Activated T-helper 9 cell treated with anti-CD3 and anti-CD28 coated beads, Interleukin-2, amount 50 U/mL, for 16 hours (primary cell): ENCODE measurements around the gene YWHAH.

ENCODE experiments used
- DNase-seq: peaks from one replicate; pipeline ENCODE4 v3.0.0-alpha.2; 2020; ENCODE audit warnings: low read depth

The YWHAH gene

DNA sequence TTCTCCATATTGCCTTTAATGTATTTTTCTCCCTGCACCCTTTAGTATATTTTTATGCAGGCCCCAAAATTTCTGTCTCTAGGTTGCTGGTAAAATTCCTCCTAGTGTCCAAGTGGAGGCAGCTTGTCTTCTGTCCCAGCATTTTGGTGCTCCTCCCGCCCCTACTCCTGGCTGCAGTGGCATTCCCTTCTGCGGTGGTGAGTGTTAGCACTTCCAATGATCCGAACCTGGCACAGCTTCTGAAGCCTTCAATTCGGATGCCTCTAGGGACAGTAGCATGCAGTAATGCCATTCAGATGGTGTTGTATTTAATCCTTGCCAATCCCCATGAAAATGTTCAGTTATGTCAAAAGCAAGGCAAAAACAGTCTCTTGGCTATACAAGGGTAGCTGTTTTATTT, 5.9 kb downstream of the YWHAH start:
- DNase-seq = no peak

DNA sequence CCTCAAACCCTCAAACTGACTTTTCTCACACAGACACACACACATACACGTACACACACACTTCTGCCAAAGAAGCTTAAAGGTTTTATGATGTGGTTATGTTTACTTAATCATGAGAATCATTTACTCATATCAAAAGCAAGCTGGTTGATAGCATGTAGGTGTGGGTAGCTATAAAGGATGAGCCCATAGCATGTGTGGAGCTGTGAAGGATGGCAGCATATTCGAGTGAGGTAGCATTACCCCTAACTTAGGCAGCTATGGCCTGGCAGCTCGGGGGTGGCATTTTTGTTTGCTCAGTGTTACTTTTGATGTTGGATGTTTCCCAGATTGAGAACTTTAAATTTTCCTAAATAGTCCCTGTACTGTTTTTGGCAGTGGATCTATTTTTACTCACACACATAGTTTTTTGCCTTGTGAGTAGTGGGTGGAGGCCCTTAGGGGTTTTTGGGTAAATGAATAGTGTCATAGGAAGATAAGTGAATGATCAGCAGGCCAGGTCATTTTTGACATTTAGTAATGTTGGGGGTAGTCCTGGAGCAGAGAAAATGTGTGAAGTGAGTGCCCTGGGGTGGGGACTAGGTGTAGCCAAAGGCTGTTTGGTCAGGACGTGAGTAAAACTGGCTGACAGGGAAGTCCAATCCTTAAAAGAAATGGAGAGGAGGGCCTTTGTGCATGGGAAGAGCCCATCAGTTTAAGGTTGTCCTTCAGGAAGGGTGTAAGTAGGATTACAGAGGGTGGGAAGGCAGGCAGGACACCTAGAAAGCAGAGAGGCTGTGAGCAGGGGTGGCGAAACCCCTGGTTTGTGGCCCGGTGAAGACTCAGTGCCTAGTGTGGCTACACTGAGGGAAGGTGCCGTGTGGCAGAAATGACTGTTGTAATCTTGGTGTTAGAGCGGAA, 7.1 kb downstream of the YWHAH start:
- no peak for DNase-seq

DNA sequence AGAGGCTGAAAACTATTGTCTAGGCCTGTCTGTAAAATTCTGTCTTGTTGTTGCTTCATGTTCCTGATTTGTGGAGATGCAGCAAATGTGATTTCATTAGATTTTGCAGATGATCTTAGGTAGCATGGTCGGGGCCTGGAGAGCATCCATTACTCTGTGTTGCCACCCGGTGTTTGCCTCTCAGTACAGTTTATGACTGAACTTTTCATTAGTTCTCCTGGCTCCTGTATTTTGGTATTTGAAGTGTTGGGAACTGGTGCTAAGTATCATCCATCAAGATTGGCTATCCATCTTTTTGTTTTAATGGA, 7.7 kb downstream of the YWHAH start:
- DNase-seq = no peak

DNA sequence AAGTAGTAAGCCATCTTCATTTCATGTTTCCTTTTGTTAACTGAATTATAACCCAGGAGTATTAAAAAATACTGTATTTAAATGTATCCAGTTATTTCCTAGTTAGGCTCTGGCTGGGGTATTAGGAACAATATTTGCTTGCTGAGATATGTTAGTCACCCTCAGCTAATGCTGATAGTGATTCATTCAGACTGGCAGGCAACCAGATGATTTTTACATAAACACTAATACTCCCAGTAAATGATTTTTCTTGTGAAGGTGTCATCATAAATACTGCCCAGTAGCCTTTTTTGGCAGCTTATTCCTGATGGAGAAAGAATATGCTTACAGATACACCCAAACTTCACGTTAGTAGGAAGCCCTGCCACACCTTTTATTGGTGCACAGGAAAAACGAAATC, 8.1 kb downstream of the YWHAH start:
- DNase-seq = no peak

DNA sequence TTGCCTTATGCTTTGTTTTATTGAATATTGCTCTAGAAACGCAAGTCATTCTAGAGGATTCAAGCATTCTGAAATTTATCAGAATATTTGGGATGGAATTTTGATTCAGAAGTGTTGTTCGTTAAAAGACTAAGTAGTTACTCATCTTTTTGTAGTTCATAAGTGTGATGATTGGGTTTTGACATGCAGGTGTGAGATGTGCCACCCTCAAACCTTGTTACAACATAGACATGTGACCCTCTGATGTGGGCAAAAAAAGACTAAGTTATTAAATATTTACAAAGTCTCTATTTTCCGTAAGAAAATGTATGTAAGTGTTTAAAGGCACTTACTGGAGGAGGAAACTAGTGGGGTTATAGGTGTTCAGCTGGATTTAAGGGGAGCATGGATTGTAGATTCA, 8.9 kb downstream of the YWHAH start:
- DNase-seq = no peak

DNA sequence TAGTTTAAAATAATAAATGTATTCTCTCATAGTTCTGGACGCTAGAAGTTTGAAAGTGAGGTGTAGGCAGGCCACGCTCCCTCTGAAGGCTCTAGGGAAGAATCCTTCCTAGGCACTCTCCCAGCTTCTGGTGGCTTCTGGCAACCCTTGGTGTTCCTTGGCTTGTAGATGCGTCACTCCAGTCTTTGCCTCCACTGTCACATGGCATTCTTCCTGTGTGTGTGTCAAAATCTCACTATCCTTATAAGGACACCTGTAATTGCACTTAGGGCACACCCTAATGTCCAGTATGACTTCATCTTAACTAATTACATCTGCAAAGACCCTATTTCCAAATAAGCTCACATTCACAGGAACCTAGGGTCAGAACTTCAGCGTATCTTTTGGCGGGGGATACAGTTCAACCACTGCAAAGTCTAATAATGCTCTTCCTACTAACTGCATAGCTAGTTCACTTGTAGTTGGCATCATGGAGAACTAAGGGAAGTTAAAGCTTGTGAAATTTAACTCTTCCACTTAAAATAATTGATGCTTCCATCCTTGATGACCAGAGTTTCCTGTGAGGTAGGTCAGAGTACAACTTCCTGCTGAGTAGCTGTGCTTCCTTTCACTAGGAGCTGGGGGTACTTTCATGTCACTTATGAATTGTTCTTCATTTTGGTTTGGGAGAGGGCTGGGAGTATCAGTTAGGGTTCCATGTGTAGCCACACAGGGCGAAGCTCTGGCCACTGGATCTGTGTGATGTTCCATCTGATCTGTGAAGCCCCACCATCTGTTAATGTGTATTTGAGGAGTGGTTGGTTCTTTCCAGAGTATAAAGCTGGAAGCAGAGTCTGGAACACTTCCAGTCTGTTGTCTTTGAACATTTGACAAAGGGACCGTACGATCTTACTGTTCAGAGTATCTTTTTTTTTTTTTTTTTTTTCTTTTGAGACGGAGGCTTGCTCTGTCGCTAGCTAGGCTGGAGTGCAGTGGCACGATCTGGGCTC, 10.5 kb downstream of the YWHAH start:
- DNase-seq = no peak

DNA sequence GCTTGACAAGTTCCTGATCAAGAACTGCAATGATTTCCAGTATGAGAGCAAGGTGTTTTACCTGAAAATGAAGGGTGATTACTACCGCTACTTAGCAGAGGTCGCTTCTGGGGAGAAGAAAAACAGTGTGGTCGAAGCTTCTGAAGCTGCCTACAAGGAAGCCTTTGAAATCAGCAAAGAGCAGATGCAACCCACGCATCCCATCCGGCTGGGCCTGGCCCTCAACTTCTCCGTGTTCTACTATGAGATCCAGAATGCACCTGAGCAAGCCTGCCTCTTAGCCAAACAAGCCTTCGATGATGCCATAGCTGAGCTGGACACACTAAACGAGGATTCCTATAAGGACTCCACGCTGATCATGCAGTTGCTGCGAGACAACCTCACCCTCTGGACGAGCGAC, 12.0 kb downstream of the YWHAH start:
- no peak for DNase-seq

DNA sequence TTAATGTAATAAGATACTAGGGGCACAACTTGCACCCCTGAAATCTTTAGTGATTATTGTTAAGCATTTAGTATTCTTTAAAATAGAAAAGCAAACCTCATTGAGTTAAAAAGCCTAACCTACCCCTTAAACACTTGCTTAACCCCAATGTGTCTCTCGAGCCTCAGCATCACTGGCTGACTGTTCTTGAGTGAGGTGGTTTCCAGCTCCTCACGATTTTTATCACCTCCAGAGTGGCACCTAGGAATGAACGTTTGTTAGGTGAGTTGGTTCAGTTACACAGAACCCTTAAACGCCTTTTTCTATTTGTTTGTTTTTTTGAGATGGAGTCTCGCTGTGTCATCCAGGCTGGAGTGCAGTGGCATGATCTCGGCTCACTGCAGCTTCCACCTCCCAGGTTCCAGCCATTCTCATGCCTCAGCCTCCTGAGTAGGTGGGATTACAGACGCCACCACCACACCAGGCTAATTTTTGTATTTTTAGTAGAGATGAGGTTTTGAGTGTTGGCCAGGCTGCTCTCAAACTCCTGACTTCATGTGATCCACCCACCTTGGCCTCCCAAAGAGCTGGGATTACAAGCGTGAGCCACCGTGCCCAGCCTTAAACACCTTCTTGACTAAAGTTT, 13.7 kb downstream of the YWHAH start:
- DNase-seq = no peak

DNA sequence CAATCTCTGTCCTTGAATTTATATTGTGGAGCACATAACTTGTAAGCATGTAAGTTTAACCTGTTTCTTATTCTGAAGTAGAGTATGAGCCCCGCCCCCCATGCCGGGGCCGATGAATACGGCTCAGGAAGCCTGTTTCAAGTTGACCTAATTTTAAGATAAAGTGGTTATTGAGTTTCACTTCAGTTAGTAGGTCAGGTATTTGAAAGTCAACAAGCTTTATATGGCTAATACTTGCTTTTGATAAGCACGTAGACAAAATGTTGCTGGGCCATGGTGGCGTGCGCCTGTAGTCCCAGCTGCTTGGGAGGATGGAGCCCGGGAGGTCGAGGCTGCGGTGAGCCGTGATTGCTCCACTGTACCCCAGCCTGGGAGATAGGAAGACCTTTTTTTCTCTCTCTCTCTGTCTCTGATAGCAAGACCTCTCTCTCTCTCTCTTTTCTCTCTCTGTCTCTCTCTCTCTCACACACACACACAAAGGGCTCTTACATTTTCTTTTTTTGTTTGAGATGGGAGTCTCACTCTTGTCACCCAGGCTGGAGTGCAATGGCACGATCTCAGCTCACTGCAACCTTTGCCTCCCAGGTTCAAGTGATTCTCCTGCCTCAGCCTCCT, 14.4 kb downstream of the YWHAH start:
- peak; percentile 39 for DNase-seq

DNA sequence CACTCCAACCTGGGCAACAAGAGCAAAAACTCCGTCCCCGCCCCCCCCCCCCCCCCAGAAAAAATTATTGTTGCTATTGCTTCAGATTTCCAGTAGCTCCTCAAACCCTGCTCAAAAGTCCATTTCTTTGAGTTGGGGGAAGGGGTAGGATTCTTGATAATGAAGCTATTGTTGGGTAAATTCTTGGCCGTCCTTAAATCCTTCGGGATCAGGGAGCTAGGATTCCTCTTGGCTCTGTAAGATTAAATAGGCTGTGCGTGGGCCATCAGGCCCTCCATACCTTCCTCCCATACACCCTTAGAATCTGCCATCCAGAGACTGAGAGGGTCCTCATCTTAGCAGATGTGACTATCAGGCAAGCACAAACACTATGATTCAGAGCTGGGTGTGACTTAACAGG, 16.4 kb downstream of the YWHAH start:
- DNase-seq = no peak

DNA sequence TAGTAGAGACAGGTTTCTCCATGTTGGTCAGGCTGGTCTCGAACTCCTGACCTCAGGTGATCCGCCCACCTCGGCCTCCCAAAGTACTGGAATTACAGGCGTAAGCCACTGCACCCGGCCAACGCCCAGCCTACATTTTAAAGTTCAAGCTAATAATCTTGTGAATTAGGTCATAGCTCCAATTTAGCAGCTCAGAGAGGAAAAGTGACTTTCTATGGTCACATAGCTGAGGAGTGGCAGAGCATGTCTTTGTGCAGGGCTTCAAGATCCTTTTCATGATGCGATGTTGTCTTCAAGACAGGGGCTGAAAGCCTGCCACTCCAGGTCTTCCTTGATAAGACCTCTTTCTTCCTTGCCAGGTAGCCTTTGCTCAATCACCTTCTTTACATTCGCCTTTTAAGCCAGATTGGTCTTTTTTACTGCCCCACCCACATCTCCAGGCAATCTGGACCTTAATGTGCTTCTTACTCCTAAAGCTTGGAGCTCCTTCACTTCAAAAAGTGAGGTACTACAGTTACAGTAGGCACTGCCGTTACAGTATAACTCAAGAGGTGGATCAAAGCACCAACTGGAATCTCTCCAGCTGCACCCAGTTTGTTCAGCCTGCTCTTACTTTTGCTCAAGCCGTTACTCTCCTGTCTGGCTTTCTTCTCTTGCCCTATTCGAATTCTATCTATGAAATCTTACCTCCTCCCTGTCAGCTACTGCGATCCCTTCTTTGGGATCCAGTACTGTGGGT, 18.2 kb downstream of the YWHAH start:
- DNase-seq = no peak

DNA sequence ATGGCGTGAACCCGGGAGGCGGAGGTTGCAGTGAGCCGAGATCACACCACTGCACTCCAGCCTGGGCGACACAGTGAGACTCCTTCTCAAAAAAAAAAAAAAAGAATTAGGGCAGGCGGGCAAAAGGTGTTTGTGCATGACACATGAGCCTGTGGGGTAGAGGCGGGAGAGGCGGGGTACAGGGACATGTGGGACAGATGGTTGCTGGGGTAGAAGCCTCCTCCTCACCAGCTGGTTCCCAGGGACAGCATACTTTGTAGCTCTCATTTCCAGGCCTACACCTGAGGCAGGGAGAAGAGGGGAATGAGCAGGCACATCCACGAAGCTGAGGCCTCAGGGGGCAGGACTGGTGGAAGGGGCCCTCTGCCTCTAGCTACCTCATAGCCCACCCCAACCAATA, 23.7 kb downstream of the YWHAH start:
- no peak for DNase-seq

DNA sequence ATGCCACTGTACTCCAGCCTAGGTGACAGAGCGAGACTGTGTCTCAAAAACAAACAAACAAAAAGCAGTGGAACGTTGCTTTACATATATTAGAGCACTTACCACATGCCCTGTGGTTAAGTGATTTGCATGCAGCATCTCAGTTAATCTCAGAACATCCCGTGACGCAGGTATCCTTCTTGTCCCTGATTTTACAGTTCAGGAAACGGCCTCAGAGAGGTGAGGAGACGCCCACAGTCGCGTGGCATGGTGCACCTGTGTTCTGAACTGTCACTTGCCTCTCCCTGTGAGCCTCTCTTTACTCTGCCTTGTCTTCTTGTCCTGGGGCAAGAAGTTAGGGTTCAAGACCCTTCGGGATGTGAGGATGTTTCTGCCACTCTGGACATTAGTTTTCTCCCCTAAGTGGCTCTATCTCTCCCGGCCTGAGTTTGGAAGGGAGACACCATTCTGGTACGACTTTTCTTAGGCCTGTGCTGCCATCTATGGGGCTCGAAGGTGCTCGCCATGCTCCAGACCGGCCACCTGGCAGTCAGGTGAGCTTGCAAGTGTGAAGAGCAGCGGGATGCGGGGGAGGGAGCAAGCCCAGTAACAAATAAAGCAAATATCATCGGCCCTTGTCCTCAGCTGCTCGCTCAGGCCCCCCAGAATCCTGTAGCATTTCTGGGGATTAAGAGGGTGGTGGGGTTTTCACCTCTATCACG, 25.6 kb downstream of the YWHAH start:
- peak; percentile 55 for DNase-seq

DNA sequence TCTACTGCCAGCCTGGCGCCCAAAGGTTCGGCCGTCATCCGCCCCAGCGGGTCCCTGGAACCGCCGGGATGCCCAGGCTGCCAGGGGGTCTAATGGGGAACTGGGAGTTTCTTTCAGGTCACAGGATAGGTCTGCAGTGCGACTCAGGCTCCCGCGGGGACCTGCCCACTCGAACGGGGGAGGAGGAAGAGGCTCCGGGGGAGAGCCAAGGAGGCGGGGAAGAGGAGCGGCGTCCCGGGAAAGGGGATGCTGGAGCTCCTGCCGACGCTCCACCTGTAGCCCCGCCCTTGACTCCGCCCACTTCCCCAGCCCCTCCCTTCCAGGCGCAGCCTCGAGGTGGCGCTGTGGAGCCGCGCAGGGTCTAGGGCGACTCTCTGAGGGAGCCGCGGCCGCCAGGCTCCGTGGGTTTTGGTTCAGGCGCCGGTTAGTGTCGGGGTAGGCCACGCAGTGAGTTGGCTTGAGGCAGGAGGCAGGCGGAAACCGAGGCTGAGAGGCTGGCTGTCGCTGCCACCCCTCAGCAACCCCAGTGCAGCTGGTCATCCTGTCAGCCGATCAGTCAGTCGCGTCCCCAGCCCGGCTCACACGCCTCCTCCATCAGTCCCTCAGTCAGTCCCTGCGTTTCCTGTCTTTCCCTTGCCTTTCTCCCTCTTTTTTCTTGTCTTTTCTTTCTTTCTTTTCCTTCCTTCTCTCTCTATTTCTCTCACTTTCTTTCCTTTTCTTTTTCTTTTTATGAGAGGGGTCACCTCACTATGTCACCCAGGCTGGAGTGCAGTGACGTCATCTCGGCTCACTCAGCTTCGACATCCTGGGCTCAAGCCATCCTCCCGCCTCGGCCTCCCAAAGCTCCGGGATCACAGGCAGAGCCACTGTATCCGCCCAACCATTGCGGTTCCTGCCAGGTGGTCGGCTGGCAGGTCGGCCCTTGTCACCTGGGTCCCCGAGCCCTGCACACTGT, 26.4 kb downstream of the YWHAH start:
- peak; percentile 80 for DNase-seq

DNA sequence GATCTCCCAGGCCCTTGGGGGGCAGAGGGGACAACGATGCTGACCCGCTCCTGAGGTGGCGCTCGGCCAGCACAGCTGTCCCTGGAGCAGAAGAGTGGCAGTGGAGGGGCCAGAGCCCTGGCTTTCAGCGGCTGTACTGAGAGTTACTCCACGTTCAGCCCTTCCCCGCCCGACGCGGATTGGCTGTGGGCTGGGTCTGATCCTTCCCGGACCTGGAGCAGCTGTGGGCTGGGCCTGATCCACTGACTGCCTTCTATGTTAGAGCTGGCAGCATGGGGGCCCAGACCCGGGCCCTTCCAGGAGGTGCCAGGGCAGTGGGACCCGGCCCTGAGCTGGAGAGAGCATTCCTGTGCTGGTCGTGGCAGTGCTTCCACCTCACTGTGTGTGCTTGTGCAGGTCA, 27.8 kb downstream of the YWHAH start:
- no peak for DNase-seq

DNA sequence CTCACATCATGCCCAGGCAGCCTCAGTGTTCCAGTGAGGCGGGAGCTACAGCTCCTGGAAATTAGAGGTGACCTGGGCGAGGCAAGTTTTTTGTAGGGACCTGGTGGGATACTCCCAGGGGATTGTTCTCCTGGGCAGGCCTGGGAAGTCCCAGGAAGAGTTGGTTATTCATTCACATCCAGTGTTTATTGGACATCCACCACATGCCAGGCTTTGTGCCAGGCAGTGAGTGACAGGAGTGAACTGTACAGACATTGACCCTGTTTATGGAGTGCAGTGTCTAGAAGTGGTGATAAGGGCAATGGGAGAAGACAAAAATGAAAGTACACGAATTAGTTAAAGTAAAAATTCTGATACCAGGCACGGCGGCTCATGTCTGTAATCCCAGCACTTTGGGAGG, 29.4 kb downstream of the YWHAH start:
- no peak for DNase-seq

DNA sequence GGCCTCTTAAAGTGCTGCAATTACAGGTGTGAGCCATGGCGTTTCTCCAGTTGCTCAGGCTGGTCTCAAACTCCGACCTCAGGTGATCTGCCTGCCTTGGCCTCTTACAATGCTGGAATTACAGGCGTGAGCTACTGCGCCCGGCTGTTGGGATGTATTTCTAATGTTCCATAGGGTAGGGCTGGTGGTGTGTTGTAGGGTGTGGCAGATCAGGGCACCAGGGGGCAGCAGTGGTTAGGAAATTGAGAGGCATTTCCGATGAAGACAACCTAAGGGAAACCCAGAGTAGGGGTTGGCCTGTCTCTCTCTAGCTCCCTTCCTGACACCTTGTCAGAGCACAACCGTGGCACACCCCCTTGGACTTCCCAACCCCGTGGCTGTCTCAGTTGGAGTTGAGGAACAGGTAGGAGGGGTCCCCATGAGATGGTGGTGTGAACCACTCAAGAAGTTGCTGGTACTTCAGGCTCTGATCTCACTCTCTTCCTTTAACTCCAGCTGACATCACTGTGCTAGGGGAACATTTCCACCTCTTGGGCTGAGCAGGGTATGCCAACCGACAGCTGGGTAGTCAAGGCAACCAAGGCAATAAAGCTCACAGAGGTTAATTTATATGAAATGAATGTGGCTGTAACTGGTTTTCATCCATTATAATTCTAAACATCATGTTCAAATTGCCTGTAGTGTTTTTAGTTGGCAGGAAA, 33.0 kb downstream of the YWHAH start:
- peak; percentile 68 for DNase-seq

DNA sequence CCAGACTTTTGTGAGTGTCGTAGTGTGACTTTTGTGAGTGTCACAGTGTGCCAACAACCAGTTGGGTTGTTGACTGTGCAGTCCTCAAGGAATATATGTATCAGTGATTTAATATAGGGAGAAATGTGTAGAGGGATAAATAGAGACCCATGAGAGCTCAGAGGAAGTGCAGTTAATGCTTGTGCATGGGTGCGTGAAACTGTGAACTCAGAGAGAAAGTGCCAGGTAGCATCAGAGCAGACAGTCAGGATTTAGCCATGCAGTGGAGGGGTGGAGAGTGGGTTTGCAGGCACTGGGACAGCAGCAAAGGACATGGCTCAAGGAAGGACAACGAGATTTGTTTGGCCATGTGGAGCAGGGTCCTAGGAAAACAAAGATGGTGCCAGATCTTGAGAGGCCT, 33.6 kb downstream of the YWHAH start:
- no peak for DNase-seq

DNA sequence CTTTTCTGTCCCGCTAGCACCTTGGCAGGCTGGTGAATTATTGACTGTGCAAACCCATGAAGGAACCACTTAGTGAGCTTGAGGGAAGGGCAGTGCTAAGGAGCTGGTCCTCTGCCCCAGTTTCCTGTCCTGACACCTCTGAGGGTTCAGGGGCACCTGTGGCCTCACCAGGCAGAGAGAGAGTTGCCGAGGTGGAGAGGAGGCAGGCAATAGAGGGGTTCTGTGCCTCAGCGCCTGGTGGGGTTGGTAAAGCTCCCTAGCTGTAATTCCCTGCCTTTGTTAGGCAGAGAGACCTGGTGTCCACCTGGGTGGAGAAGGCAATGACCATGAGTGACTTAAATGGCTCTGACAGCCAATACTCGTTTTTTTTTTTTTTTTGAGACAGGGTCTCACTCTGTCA, 36.3 kb downstream of the YWHAH start:
- DNase-seq = no peak
